Liver (tissue), 9 donors: ENCODE data around the gene FMOD. TPM values are rescaled to one million over a fixed set of nuclear protein-coding genes. Genes with fewer than 3 reads are reported as not detected.

ENCODE experiments used
- DNase-seq: peaks from one replicate; pipeline ENCODE4 v3.0.0-alpha.2; 2017; ENCODE audit warnings: low spot score
- H3K27ac ChIP-seq, 2 donors: one replicate each; pipeline ENCODE4 v1.7.0; 2013; ENCODE audit warnings: inconsistent platforms in 2 of 2, low read length in 2 of 2, control low read depth in 1 of 2, low read depth in 1 of 2, mild to moderate bottlenecking in 1 of 2
- H3K27me3 ChIP-seq, 4 donors: one replicate each; pipeline versions ENCODE4 v1.6.1 to v1.7.0; 2013; ENCODE audit warnings: low read length in 3 of 4, inconsistent platforms in 1 of 4, mild to moderate bottlenecking in 1 of 4, moderate library complexity in 1 of 4; ENCODE audit not compliant: control insufficient read depth in 4 of 4, insufficient read depth in 4 of 4
- H3K36me3 ChIP-seq, 4 donors: one replicate each; pipeline versions ENCODE4 v1.6.1 to v1.7.0; 2013; ENCODE audit warnings: low read length in 3 of 4, mild to moderate bottlenecking in 3 of 4, low read depth in 1 of 4, moderate library complexity in 1 of 4; ENCODE audit not compliant: control insufficient read depth in 4 of 4, insufficient read depth in 3 of 4
- H3K4me1 ChIP-seq, 4 donors: one replicate each; pipeline versions ENCODE4 v1.6.1 to v1.7.0; 2013; ENCODE audit warnings: low read length in 3 of 4, mild to moderate bottlenecking in 3 of 4, moderate library complexity in 1 of 4; ENCODE audit not compliant: control insufficient read depth in 4 of 4, insufficient read depth in 4 of 4
- H3K4me3 ChIP-seq, 3 donors: one replicate each; pipeline versions ENCODE4 v1.6.1 to v1.7.0; 2013; ENCODE audit warnings: low read length in 3 of 3, control low read depth in 1 of 3, low read depth in 1 of 3, mild to moderate bottlenecking in 1 of 3
- H3K9ac ChIP-seq, 2 donors: one replicate each; pipeline ENCODE4 v1.7.0; 2013; ENCODE audit warnings: low read length in 2 of 2, mild to moderate bottlenecking in 2 of 2, moderate library complexity in 2 of 2, control low read depth in 1 of 2, low read depth in 1 of 2
- H3K9me3 ChIP-seq, 4 donors: one replicate each; pipeline versions ENCODE4 v1.6.1 to v1.7.0; 2013; ENCODE audit warnings: low read length in 3 of 4; ENCODE audit not compliant: control insufficient read depth in 4 of 4
- FOXA1 ChIP-seq: IDR thresholded peaks from 2 replicates; pipeline ENCODE4 v1.6.1; 2016; ENCODE audit warnings: antibody characterized with exemption
- FOXA2 ChIP-seq: IDR thresholded peaks from 2 replicates; pipeline ENCODE4 v1.6.1; 2016; ENCODE audit warnings: antibody characterized with exemption
- GABPA ChIP-seq, 2 donors: IDR thresholded peaks in 1 of 2; conservative IDR thresholded peaks in 1 of 2; 2 replicates each; pipeline ENCODE4 v1.6.1; 2016; ENCODE audit warnings: antibody characterized with exemption in 2 of 2, mild to moderate bottlenecking in 1 of 2, moderate library complexity in 1 of 2
- HNF4A ChIP-seq, 2 donors: conservative IDR thresholded peaks; 2 replicates each; pipeline ENCODE4 v1.6.1; 2016; ENCODE audit warnings: antibody characterized with exemption in 2 of 2, mild to moderate bottlenecking in 2 of 2
- HNF4G ChIP-seq: IDR thresholded peaks from 2 replicates; pipeline ENCODE4 v1.6.1; 2016; ENCODE audit warnings: antibody characterized with exemption
- JUND ChIP-seq, 2 donors: IDR thresholded peaks; 2 replicates each; pipeline ENCODE4 v1.6.1; 2016; ENCODE audit warnings: antibody characterized with exemption in 2 of 2
- NR2F2 ChIP-seq: IDR thresholded peaks from 2 replicates; pipeline ENCODE4 v1.6.1; 2016; ENCODE audit warnings: antibody characterized with exemption
- RAD21 ChIP-seq, 2 donors: IDR thresholded peaks; 2 replicates each; pipeline ENCODE4 v1.6.1; 2016; ENCODE audit warnings: antibody characterized with exemption in 2 of 2, mild to moderate bottlenecking in 2 of 2
- RXRA ChIP-seq, 2 donors: IDR thresholded peaks; 2 replicates each; pipeline ENCODE4 v1.6.1; 2017 to 2018; ENCODE audit warnings: antibody characterized with exemption in 2 of 2, mild to moderate bottlenecking in 1 of 2
- SP1 ChIP-seq: IDR thresholded peaks from 2 replicates; pipeline ENCODE4 v1.6.1; 2018; ENCODE audit warnings: antibody characterized with exemption, mild to moderate bottlenecking
- YY1 ChIP-seq: IDR thresholded peaks from 2 replicates; pipeline ENCODE4 v1.6.1; 2016; ENCODE audit warnings: antibody characterized with exemption, mild to moderate bottlenecking
- ZBTB33 ChIP-seq: IDR thresholded peaks from 2 replicates; pipeline ENCODE4 v1.6.1; 2016; ENCODE audit warnings: antibody characterized with exemption
- whole genome bisulfite sequencing: extraction: QIAGEN DNeasy Blood & Tissue Kit; methylation state at CpG from one replicate; pipeline ENCODE4 v1.1.7; 2013; 5-methylcytosine and 5-hydroxymethylcytosine counted together
- polyA plus RNA-seq, 2 donors: library from polyadenylated mRNA; stranded (reverse) in 1 of 2; unstranded in 1 of 2; fragments of 200-250 nt in 1 of 2; fragments of >200 nt in 1 of 2; fragmentation: Nextera tagmentation in 1 of 2; extraction: Ambion mirVana in 1 of 2; gene quantifications; one replicate each; pipeline versions ENCODE4 v1.2.1 to v1.2.3, GENCODE V29; 2013 to 2015
- total RNA-seq, 2 donors: library from RNA; depleted of rRNA; stranded (reverse); fragments of >200 nt; gene quantifications; one replicate each; pipeline ENCODE4 v1.2.3, GENCODE V29; 2014
- TF ChIP-seq, protein P1 (sequence below): fragments of 150-350 bp; IDR thresholded peaks from 2 replicates; pipeline ENCODE4 v1.5.1; 2017; ENCODE audit warnings: improper control_type of control experiment, low read depth, low read length; ENCODE audit not compliant: missing input control
- donor health status: healthy.
- donor health status: healthy.
- donor health status: healthy.
- donor health status: healthy.
- donor health status: healthy.

The FMOD gene
- total and polyA plus RNA-seq, 4 donors = 1.0 to 7.0 (median 2.4) TPM

DNA sequence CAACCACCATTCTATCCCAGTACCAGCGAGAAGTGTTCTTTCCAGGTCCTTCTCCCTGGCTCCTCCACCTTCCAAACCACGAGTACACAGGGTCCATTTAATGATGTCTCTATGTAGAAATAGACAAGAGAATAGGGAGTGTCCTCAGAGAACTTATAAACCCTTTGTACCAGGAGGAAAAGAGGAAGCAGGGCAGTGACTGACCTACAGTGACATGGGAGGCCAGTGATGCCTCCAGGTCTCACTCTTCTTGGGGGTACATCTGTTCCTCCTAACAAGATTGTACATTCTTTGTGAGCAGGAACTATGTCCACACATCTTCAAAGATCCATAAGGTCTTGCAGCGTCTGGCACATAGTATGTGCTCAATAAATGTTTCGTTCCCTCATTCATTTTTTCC lies 18.7 kb upstream of the FMOD start:
- H3K27me3 ChIP-seq = peaks cover 0 to 2% (median 0%) of the 10 kb centered on the region in 4 donors
- WGBS = 84% methylated on average over 4 of the region's 4 CpGs
- H3K4me1 ChIP-seq = peaks cover 0 to 3% (median 1%) of the 10 kb centered on the region in 4 donors
- no peak overlapping the region for H3K27ac ChIP-seq
- H3K9me3 ChIP-seq = no peaks in the 10 kb centered on the region
- H3K9ac ChIP-seq = no peak overlapping the region
- H3K4me3 ChIP-seq = no peak overlapping the region
- TF ChIP-seq HNF4A (conservative IDR thresholded peaks at IDR 0.05) = no peak
- TF ChIP-seq ZBTB33 = no peak
- TF ChIP-seq SP1 = no peak
- no peak for TF ChIP-seq YY1
- TF ChIP-seq HNF4G = no peak
- no peak for TF ChIP-seq GABPA (IDR thresholded peaks at IDR 0.05 in 1 of 2, conservative IDR thresholded peaks at IDR 0.05 in 1 of 2)
- no peak for TF ChIP-seq FOXA2
- TF ChIP-seq, protein P1, sequence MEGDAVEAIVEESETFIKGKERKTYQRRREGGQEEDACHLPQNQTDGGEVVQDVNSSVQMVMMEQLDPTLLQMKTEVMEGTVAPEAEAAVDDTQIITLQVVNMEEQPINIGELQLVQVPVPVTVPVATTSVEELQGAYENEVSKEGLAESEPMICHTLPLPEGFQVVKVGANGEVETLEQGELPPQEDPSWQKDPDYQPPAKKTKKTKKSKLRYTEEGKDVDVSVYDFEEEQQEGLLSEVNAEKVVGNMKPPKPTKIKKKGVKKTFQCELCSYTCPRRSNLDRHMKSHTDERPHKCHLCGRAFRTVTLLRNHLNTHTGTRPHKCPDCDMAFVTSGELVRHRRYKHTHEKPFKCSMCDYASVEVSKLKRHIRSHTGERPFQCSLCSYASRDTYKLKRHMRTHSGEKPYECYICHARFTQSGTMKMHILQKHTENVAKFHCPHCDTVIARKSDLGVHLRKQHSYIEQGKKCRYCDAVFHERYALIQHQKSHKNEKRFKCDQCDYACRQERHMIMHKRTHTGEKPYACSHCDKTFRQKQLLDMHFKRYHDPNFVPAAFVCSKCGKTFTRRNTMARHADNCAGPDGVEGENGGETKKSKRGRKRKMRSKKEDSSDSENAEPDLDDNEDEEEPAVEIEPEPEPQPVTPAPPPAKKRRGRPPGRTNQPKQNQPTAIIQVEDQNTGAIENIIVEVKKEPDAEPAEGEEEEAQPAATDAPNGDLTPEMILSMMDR = no peak
- TF ChIP-seq RXRA (IDR thresholded peaks at IDR 0.05) = no peak
- H3K36me3 ChIP-seq = no peaks in the 10 kb centered on the region
- DNase-seq = no peak

DNA sequence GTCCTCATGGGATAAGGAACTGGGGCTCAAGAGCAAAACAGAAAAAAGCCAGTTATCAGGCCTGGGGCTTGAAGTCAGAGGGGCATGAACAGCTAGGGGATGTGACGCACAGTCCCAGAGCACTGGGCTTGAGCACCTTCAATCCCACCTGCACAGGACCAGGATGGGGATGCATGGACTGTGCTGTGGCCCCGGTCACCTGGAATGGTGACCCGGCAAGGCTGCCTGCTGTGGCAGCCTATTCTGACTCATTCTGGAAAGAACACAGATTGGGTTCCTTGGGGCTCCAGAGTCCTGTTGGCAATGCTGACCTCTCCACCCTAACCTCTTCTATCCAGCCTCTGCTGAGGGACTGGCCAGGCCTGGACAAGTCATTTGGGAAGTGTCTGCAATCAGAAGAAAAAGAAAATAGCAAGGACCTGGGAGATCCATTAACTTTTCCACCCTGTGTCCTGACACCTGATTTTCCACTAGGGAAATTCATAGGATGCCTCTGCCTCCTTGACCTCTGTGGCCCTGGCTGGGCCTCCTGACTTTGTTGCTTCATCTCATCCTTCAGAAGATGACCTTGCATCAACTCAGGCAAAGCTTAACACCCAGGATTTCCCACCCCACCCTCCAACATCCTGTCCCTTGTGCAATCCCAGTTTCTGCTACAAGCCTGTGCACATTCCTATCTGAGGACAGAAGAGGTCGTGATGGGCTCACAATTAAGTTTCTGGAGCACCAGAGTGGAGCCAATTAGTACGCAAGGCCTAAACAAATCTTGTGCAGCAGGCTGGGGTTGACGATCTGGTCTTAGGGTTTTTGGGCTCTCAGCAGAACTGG lies 17.9 kb upstream of the FMOD start:
- no peak for TF ChIP-seq JUND (IDR thresholded peaks at IDR 0.05)
- TF ChIP-seq SP1 = peak; percentile 63
- no peak for TF ChIP-seq FOXA1
- TF ChIP-seq RAD21 (IDR thresholded peaks at IDR 0.05) = peak; percentile 75 to 79
- TF ChIP-seq, protein P1 = peak; percentile 26
- peak; percentile 71 to 74 for TF ChIP-seq RXRA (IDR thresholded peaks at IDR 0.05)
- TF ChIP-seq NR2F2 = peak; percentile 98
- DNase-seq = no peak
- no peak overlapping the region for H3K27ac ChIP-seq
- H3K4me3 ChIP-seq = no peak overlapping the region
- H3K27me3 ChIP-seq = peaks cover 0 to 7% (median 2%) of the 10 kb centered on the region in 4 donors
- H3K9me3 ChIP-seq = no peaks in the 10 kb centered on the region
- H3K36me3 ChIP-seq = no peaks in the 10 kb centered on the region
- H3K4me1 ChIP-seq = peaks cover 0 to 3% (median 1%) of the 10 kb centered on the region in 4 donors
- H3K9ac ChIP-seq = no peak overlapping the region
- 70% methylated on average over 6 of the region's 6 CpGs for WGBS
